ENCODE measurements around the gene KCNJ11. TPM values are rescaled to one million over a fixed set of nuclear protein-coding genes. Genes with fewer than 3 reads are reported as not detected.

The KCNJ11 gene
- total RNA-seq, 1 donor from 2014 or later, result 29.2 TPM

Other genes starting within 250 kb of the KCNJ11 start
- 32.9 TPM for gene PIK3C2A, start 180.7 kb downstream of the KCNJ11 start, total RNA-seq
- gene NUCB2, start 111.9 kb downstream of the KCNJ11 start, total RNA-seq, result 116 TPM
- gene NCR3LG1, start 36.9 kb downstream of the KCNJ11 start, total RNA-seq, result 0.55 TPM
- gene ABCC8, start 88.2 kb upstream of the KCNJ11 start, total RNA-seq, result 2.1 TPM
- gene USH1C, start 155.8 kb upstream of the KCNJ11 start, total RNA-seq, result 1.3 TPM
- not detected for gene OTOG, start 158.6 kb upstream of the KCNJ11 start, total RNA-seq